ENCODE results near the gene ADM5.

The ADM5 gene

GRCh38 chr19:49677231-49677900 is 12.0 kb upstream of the ADM5 start, which contains the start of gene PRMT1:
Gene PRMT1 (plus strand): TSS chr19:49677271. CDS start chr19:49677281, 10 bp downstream.
- TF ChIP-seq CTCF (conservative IDR thresholded peaks at IDR 0.05; ENCODE audit: low read depth, low read length): no peak
- H3K4me3 ChIP-seq (ENCODE audit: low read length): peak within 1 kb of the TSS; percentile 98
- DNase-seq (ENCODE audit: low read depth): no peak

GRCh38 chr19:49677901-49678674 is 11.3 kb upstream of the ADM5 start:
- H3K4me3 ChIP-seq (ENCODE audit: low read length): peak overlapping the region; percentile 98
- DNase-seq (ENCODE audit: low read depth): no peak
- peak; percentile 74 for TF ChIP-seq CTCF (conservative IDR thresholded peaks at IDR 0.05; ENCODE audit: low read depth, low read length)

DNA sequence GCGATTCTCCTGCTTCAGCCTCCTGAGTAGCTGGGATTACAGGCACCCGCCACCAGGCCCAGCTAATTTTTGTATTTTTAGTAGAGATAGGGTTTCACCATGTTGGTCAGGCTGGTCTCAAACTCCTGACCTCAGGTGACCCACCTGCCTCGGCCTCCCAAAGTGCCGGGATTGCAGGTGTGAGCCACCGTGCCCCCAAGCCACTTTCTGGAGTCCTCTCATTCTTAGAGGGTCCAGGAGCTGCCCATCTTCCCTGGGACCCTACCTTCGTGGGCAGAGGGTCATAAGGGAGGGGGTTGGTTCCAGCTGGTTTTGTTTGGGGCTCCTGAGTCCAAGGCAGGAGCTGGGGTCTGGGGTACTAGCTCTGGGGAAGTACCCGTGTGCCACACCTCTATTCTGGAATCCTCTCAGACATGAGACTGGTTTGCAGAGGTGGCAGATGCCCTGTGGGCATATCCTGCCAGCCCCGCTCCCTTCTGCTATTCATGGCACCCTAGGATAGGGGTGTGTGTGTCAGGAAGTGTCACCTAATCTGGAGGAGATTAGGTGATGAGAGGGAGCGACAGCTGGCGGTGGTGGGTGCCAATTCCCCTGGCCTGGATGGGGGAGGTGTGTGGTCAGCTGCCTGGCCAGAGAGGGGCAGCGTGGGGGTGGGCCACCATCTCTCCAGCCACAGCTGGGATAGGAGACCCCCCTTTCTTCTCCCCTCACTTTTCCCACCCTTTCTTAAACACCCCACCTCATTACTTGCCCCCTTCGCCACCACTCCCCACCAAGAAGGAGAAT is 10.2 kb upstream of the ADM5 start:
- H3K4me3 ChIP-seq (ENCODE audit: low read length): peak overlapping the region; percentile 23
- no peak for DNase-seq (ENCODE audit: low read depth)
- no peak for TF ChIP-seq CTCF (conservative IDR thresholded peaks at IDR 0.05; ENCODE audit: low read depth, low read length)

- no peak for TF ChIP-seq CTCF (conservative IDR thresholded peaks at IDR 0.05; ENCODE audit: low read depth, low read length)
- DNase-seq (ENCODE audit: low read depth): no peak
- peak overlapping the region; percentile 13 for H3K4me3 ChIP-seq (ENCODE audit: low read length)
Observed at GRCh38 chr19:49679771-49680413, 9.5 kb upstream of the ADM5 start.

DNA sequence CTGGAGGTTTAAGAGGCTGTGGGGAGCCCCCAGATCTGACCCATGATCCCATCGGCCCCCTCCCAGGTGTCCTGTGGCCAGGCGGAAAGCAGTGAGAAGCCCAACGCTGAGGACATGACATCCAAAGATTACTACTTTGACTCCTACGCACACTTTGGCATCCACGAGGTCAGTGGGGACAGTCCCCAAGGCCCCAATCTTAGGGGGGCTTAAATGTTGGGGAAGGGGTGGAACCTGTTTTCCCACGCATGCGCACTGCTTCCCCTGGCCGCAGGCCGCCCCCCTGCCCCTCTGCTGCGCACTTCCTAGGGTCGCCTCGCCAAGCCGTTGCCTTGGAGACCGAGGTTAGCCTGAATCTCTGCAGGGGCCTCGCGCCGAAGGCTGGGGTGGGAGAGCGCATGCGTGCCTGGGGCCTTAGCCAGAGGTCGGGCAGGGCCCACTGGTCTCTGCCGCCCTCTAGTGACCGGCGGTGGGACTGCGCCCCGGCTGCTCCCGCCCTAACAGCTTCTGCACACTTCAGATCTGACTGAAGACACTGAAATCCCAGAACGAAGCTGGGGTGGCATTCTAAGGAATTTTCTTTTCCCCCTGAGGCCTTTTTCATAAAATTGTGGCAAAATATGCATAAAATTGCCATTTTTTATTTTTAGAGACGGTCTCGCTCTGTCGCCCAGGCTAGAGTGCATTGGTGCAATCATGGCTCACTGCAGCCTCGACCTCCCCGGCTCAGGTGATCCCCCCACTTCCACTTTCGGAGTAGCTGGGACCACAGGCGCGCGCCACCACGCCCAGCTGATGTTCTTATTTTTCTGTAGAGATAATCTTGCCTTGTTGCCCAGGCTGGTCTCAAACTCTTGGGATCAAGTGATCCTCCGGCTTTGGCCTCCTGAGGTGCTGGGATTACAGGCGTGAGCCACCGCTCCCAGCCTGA is 8.7 kb upstream of the ADM5 start:
- DNase-seq (ENCODE audit: low read depth): no peak
- peak overlapping the region; percentile 13 for H3K4me3 ChIP-seq (ENCODE audit: low read length)
- peak; percentile 99 for TF ChIP-seq CTCF (conservative IDR thresholded peaks at IDR 0.05; ENCODE audit: low read depth, low read length)

GRCh38 chr19:49681830-49682229 is 7.6 kb upstream of the ADM5 start:
- no peak overlapping the region for H3K4me3 ChIP-seq (ENCODE audit: low read length)
- no peak for DNase-seq (ENCODE audit: low read depth)
- TF ChIP-seq CTCF (conservative IDR thresholded peaks at IDR 0.05; ENCODE audit: low read depth, low read length): no peak
